Activated CD8-positive, alpha-beta memory T cell treated with anti-CD3 and anti-CD28 coated beads for 1 hour (primary cell): Measurements from ENCODE around the gene ART1.

ENCODE experiments used
- DNase-seq, 2 donors: peaks; one replicate each; pipeline ENCODE4 v3.0.0-alpha.2; 2020; ENCODE audit warnings: low read depth in 1 of 2; ENCODE audit errors: extremely low read depth in 1 of 2

The ART1 gene

GRCh38 chr11:3664032-3664630, 19.2 kb downstream of the ART1 start:
- DNase-seq, result no peak

- no peak for DNase-seq
Measured at GRCh38 chr11:3665336-3666022, 20.6 kb downstream of the ART1 start.

GRCh38 chr11:3666023-3666530, 21.1 kb downstream of the ART1 start:
- no peak for DNase-seq

- no peak for DNase-seq
Measured at GRCh38 chr11:3667149-3668035, 22.5 kb downstream of the ART1 start.

- no peak for DNase-seq
Measured at GRCh38 chr11:3669128-3669527, 24.2 kb downstream of the ART1 start.

- DNase-seq, result no peak
Measured at GRCh38 chr11:3669742-3670183, 24.8 kb downstream of the ART1 start.

- DNase-seq, result no peak
Measured at GRCh38 chr11:3671334-3672254, 26.7 kb downstream of the ART1 start, which contains the start of gene CHRNA10. Gene CHRNA10 (minus strand): TSS chr11:3671384. CDS start chr11:3671312, 72 bp downstream.

- DNase-seq, result no peak
Measured at GRCh38 chr11:3674189-3674588, 29.3 kb downstream of the ART1 start.

GRCh38 chr11:3675971-3676370, 31.0 kb downstream of the ART1 start:
- DNase-seq, result no peak

GRCh38 chr11:3679077-3679476, 34.1 kb downstream of the ART1 start:
- no peak for DNase-seq

- DNase-seq, result no peak
Measured at GRCh38 chr11:3683039-3683438, 38.1 kb downstream of the ART1 start.

- no peak for DNase-seq
Measured at GRCh38 chr11:3684129-3684818, 39.3 kb downstream of the ART1 start.

- DNase-seq, result no peak
Measured at GRCh38 chr11:3684819-3685172, 39.9 kb downstream of the ART1 start.

- DNase-seq, result no peak
Measured at GRCh38 chr11:3685923-3686322, 41.0 kb downstream of the ART1 start.

- DNase-seq, result no peak
Measured at GRCh38 chr11:3686751-3687150, 41.8 kb downstream of the ART1 start.

GRCh38 chr11:3700410-3700809, 55.5 kb downstream of the ART1 start:
- no peak for DNase-seq

GRCh38 chr11:3700910-3701309, 56.0 kb downstream of the ART1 start:
- DNase-seq, result no peak

GRCh38 chr11:3703383-3703782, 58.5 kb downstream of the ART1 start:
- DNase-seq, result no peak

- DNase-seq, result no peak
Measured at GRCh38 chr11:3707176-3707575, 62.2 kb downstream of the ART1 start.

GRCh38 chr11:3709977-3710376, 65.0 kb downstream of the ART1 start:
- DNase-seq, result no peak
